IPS-NIHi7 (cell line): ENCODE data around the gene TPRG1.
A peak's percentile ranks its signal among the peaks of the same experiment; 100 is the strongest.

Experiments
- DNase-seq: peaks from one replicate; pipeline ENCODE4 v3.0.0; 2012; ENCODE audit warnings: mixed read lengths; ENCODE audit errors: extremely low spot score

TPRG1 gene

GRCh38 chr3:189278221-189278620 lies 106.5 kb downstream of the TPRG1 start:
- DNase-seq, result no peak

GRCh38 chr3:189282189-189282588 lies 110.4 kb downstream of the TPRG1 start:
- no peak for DNase-seq

DNA sequence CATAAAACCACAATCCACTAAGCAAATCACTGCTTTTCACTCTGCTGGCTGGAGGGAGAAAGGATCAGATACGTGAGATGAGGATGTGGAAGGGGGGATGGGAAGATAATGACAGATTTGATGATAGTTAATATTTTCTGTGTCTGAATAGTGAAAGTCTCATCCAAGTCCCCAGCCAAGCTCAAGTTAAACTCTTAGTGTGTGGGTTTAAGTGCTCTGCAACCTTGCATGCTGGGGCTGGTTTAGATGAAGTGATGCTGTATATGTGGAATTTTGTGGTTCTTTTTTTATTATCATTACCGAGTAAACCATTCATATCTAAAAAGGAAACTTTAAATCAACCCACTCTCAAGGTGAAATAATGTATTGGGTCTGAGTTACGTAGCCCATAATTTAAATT lies 111.0 kb downstream of the TPRG1 start:
- DNase-seq, result no peak

DNA sequence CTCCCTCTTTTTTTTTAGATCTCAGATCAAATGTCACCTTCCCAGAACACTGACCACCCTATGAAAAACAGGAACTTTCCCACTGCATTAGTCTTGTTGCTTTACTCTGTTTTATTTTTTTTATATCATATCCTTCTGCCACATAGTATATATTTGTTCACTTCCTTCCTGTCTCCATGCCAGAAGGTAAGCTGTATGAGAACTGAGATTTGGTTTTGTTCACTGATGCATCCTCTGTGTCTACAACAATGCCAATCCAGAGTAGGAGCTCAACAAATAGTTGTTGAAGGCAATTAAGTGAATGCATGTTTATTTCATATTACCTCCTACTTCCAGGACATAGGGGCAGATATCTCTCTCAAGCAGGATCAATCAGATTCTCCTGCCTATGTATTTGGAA lies 114.4 kb downstream of the TPRG1 start:
- no peak for DNase-seq

- DNase-seq, result no peak
These were observed 115.1 kb downstream of the TPRG1 start for GRCh38 chr3:189286916-189287315.

DNA sequence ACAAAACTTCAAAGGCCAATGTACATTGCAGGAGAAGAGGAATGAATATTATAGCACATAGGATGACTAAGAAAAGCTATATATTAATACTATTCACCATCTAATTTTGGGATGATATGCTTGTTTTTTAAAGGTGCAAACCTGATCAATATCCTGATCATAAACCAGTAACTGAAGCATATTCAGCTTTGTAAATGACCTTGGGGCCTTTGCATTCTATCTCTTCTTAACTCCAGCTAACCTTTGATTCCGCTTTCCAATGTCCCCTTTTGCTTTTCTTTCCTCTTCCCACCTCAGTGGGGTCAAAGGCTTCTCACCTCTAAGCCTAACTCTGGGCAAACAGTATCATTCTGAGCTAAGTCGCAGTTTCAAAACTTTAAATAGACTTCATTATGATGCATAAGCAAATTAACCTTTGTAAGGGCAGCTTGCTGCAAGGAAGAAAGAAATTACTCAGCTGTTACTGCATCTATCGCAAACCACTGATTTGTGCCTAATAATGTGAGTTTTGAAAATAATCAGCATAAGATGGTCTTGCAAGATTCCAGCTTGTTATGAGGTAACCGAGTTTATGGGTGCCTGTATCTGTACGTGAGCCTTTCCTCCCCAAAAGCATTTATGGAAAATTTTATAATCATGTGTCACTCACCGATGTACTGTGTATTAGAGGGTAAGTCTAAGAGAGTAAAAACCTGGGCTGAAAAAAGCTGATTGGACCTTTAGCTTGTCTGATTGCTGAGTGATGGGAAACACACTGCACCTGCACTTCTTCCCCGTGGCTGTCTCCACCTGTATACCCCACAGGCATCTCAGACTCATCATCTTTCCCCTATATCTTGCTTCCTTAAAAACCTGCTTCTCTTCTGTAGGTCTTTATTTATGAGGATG lies 116.8 kb downstream of the TPRG1 start:
- DNase-seq, result no peak

DNA sequence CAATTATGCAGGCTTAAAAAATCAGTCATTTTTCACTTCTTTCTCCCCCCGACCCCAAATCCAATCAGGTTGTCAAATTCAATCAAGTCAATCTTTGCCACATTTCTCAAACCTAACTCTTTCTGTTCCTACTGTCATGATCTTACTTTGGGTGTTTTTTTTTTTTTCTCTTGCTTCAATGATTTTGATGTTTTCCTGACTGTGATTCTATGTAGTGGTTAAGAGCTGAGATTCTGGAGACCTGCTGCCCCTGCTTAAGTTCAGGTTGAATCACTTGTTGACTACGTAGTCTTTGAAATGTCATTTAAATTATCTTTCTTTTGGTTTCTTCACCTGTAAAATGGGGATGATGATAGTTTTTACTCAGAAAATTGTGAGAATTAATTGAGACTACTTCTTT lies 117.5 kb downstream of the TPRG1 start:
- DNase-seq, result no peak

GRCh38 chr3:189292667-189293484 lies 121.1 kb downstream of the TPRG1 start:
- peak; percentile 18 for DNase-seq

- no peak for DNase-seq
These were observed 122.9 kb downstream of the TPRG1 start for GRCh38 chr3:189294649-189295048.

DNA sequence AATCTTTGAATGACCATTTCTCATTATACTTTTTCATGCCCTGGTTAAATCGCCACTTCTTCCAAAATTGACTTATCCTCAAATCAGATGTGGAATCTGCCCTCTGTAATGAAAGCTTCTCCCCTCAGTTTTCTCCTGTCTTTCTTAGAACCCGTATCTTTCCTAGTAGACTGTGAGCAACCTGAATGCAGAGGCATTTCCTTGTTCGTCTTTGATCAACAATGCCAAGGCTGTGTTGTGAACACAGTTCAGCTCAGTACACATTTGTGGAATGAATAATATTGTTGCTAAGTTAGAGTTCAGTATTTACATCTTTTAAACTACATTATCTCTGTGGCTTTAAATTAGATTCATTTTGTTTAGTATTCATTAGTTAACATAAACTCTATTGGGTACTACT lies 123.3 kb downstream of the TPRG1 start:
- DNase-seq, result no peak

DNA sequence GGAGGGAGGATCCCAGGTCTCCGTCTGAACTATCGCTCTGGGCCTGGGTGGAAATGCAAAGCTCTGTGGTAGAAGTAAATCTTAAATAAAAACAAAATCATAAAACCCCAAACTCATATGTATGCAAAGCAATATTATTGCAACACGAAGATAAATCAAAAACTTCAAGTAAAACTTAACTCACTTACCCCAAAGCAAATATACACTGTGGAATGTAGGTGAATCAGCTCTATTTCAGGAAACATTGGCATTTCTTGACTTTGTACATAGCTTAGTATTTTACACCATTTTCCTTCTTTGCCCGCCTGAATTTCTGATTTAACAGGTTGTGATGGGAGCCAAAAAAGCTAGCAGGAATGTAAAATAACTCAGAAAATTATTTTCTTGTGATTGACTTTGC lies 126.2 kb downstream of the TPRG1 start:
- no peak for DNase-seq

DNA sequence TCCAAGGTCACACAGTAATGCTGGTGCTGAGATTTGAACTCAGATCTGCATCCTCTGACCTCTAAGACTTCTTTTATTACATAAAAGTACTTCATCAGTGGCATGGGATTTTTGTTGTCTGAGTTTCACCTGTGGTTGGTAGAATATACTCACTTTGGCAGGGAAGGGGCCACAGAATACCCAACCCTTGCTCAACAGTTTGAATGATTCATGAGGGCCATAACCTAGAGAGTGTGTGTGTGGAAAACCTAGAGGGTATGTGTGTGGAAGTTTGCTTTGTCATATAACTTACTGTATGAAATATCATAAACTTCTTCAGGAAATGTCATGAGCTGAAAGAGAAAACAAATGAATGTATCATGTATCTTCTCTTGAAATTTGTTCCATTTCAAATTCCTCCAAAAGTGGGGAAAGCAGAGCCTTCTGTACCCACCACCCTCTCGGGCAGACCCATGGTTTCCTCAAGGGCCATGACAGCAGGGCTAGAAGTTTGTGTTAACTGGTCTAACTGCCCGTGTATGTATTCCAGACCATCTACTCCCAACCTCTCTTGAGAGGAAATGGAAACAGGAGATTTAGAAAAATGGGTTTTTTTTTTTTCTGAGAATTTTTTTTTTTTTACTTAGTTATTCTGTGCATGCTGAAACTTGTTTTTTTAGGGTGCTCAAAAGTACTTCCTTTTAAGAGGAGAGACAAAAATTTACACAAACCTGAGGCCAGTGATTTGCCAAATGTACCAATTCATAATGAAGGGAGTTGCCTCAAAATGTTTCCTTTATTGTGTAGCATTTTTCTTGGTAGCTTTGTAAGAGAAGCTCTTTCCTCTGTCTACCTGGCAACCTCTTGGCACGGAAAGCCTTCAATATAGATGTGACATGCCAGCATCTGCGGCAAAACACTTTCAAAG lies 127.0 kb downstream of the TPRG1 start:
- no peak for DNase-seq

DNA sequence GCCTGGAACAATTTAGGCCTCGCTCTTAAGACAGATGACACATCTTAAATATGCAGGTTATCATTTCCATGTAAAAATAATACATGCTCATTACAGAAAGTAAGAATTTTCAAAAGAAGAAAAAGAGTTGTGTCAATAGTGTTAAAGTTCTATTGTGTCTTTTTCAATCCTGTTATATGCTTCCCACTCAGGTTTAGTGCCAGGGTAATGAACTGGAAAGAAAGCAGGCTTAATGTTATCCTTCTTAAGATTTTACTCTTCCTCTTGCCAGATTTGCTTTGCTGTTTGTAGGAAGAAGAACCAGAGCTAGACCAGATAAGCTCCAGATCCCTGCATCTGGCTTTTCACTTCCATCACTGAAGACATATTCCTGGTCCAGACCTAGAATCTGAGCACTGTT lies 128.6 kb downstream of the TPRG1 start:
- DNase-seq, result no peak

DNA sequence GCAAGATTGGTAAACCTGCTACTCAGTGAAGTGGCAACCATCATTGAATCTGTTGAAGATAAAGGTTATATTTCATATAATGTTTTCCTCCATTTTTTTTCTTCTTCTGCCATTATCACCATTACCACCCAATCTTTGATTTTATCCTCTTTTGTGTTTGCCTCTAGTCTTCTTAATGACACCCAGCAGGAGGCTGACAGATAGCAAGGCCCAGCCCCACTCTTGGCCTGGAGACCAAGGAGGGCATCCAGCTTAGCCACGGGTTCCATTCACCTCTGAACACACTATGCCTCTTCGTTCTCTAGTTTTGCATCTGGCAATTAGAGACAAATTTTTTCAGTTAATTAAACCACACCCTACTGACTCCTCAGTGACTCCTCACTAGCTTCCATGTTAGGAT lies 129.7 kb downstream of the TPRG1 start:
- DNase-seq, result no peak

GRCh38 chr3:189303584-189303983 lies 131.8 kb downstream of the TPRG1 start:
- no peak for DNase-seq

DNA sequence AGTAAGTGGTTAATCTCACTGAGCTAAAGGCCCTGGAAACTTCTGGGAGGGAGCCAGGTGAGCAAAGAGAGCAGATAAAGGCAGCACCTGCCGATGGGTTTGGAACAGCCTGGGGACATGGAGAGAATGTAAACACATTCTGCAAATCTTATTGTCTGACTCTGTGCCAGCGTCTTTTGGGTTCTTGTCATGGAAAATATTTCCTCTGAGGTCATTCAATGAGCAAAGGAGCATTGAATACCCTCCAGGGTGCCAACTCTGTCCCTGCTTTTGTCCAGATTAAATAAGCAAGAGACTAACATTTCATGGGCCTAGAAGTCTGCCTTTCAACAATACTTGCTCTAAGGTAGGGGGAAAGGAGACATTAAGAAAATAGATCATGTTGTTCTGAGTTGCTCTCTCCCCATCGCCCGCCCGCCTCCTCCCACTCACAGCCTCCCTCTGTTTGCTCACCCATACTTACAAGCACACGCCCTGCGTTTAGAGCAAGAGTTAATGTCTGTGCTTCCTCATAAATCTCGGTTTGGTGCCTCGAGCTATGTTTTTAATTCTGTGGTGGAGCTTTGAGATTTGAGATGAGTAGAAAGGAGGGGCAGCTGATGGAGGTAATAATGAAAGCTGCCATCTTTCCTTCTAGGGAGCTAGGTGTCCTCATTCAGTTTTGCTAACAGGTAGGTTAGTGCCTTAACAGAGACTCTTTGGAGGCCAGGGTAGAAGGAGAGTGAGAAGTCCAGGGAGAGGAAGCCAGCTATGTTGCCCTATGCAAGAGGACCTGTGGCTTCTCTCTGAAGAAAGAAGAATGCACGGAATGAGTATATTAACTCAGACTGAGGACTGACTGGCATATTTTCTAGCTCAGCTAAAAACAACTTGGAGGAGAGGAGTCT lies 132.9 kb downstream of the TPRG1 start:
- peak; percentile 31 for DNase-seq

DNA sequence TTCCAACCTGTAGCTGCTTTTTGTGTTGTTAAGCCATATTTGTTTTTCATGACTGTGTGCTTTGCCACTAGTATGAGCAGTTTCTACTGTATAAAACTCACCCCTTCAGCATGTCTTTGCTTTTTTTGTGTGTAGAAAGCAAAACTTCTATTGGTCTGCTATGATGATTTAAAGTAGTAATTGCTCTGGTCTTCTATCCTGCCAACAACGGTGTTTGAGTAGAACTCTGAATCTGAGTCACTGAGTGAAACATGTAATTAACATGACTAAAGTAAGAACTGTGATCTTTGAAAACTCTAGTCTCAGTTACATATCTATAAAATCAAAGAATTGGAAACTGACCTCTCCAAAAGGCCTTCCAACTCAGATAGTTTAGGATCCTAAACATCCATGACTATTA lies 133.6 kb downstream of the TPRG1 start:
- DNase-seq, result no peak

- no peak for DNase-seq
These were observed 136.2 kb downstream of the TPRG1 start for GRCh38 chr3:189307963-189308362.

GRCh38 chr3:189308608-189309007 lies 136.8 kb downstream of the TPRG1 start:
- no peak for DNase-seq

DNA sequence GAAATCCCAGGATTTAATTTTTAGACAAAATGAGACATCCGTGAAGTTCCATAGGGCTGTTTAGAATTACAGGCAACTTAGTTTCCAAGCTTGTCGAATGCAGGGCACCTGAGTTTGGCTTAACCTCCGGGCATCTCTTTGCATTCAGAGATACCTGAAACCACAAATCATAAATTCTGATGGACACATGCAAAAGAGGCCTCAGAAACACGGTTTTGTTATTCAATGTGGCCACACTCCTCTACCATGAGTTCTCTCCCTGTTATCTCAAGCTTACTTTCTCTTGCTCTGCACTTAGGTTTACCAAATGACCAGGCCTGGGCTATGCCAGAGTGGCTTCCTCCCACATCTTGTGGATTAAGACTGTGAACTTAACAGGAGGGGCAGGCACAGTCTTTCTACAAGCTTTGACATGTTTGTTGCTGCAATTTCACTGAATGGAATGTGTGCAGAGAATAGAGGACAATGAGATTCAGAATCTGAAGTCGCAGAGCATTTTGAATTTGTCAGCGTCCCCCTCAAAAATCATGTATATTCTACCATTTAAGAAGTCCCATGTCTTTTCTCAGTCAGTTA lies 137.7 kb downstream of the TPRG1 start:
- no peak for DNase-seq

DNA sequence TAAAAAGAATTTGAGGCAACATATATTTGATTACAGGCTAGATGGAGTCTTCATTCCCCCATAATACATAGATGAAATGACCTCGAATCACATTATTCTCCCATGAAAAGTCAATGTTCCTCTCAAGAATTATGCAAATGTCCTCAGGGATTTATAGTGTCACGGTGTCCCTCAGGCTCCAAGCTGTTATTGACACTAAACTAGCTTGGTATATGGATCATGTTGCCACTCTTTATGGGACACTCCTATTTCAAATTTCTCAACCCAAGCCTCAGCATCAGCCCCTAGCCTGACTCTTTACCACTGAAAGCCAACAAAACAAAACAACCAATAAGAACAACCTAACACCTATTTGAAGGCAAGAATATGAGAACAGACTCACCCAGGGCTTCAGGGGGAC lies 139.8 kb downstream of the TPRG1 start:
- no peak for DNase-seq
